Gastrocnemius medialis (tissue), 4 donors: ENCODE data around the gene STPG3.

Experiments
- POLR2A ChIP-seq, 2 donors: fragments of 450-650 bp; IDR thresholded peaks; one replicate each; pipeline ENCODE4 v1.6.1; 2017; ENCODE audit warnings: antibody characterized with exemption in 2 of 2, mild to moderate bottlenecking in 2 of 2, moderate library complexity in 2 of 2
- TF ChIP-seq, protein P1 (sequence below), 5 experiments: fragments of 450-650 bp in 3 of 5; fragments of 200-600 bp in 2 of 5; sonication (generic) in 2 of 5; IDR thresholded peaks in 4 of 5; conservative IDR thresholded peaks in 1 of 5; 1 replicate in 4 of 5; 2 replicates in 1 of 5; pipeline ENCODE4 v1.5.1; 2016 to 2019; ENCODE audit warnings: antibody characterized with exemption in 5 of 5, mild to moderate bottlenecking in 3 of 5, moderate library complexity in 3 of 5

DNA sequence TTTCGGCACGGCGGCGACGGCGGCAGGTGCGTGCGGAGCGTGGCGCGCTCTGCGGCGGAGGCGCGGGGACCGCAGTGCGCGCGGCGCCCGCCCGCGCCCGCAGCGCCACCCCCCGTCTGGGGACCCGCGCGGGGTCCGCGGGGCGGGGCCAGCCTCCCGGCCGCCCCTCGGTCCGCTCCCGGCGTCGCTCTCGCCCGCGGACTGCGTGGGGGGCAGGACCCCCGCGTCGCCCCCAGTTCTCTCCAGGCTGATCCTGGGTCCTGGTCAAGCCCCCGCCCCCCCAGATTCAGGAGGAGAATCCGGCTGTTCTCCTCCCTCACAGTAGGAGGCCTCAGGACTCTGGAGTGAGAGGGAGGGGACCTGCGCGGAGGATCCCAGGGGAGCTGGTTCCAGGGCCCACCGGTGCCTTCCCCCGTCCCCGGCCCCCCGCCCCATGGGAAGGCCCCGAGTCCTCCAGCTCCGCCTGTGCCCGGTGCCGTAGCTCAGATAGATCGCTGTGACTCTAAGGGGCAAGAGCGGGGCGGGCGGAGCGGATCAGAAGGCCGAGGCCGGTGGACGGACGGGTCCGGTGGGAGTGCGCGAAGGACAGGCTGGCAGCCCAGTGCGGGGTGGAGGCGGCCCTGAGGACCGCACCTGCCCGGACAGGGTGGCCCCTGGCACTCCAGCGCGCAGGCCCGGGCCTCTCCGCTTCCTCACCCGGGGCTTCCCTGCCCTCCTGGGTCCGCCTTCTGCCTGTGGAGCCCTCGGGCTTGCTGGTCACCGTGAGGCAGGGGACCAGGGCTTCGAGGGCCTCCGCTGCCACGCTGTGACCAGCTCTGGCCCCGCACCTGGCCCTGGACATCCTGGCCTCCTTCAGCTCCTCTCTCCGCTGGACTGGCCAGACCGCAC lies 28.7 kb upstream of the STPG3 start, which contains the start of gene RNF208:
- TF ChIP-seq, protein P1, sequence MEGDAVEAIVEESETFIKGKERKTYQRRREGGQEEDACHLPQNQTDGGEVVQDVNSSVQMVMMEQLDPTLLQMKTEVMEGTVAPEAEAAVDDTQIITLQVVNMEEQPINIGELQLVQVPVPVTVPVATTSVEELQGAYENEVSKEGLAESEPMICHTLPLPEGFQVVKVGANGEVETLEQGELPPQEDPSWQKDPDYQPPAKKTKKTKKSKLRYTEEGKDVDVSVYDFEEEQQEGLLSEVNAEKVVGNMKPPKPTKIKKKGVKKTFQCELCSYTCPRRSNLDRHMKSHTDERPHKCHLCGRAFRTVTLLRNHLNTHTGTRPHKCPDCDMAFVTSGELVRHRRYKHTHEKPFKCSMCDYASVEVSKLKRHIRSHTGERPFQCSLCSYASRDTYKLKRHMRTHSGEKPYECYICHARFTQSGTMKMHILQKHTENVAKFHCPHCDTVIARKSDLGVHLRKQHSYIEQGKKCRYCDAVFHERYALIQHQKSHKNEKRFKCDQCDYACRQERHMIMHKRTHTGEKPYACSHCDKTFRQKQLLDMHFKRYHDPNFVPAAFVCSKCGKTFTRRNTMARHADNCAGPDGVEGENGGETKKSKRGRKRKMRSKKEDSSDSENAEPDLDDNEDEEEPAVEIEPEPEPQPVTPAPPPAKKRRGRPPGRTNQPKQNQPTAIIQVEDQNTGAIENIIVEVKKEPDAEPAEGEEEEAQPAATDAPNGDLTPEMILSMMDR (IDR thresholded peaks at IDR 0.05 in 4 of 5, conservative IDR thresholded peaks at IDR 0.05 in 1 of 5), result no peak
- TF ChIP-seq POLR2A (IDR thresholded peaks at IDR 0.05), result peak in 1 of 2 donors; percentile 7
